Measurements from ENCODE around the gene FNDC1.
"Not testable (repeated sequence)": the region's sequence is repeated elsewhere in the genome, so short reads cannot be mapped to it uniquely, and the experiment has no call there.

The FNDC1 gene

GRCh38 chr6:159169193-159169555 lies at the start of gene FNDC1:
TSS of gene FNDC1 (plus strand) at chr6:159169400. CDS start at chr6:159169597, 197 bp downstream.
- no peak for DNase-seq (ENCODE audit: low read depth)

- DNase-seq (ENCODE audit: low read depth): no peak
These were observed 49.4 kb upstream of the FNDC1 start for GRCh38 chr6:159119791-159120190.

- no peak for DNase-seq (ENCODE audit: low read depth)
These were observed 47.7 kb upstream of the FNDC1 start for GRCh38 chr6:159121486-159121885.

GRCh38 chr6:159122453-159122852 lies 46.7 kb upstream of the FNDC1 start:
- DNase-seq (ENCODE audit: low read depth): no peak

- DNase-seq (ENCODE audit: low read depth): not testable (repeated sequence)
These were observed 45.4 kb upstream of the FNDC1 start for GRCh38 chr6:159123831-159124230.

- no peak for DNase-seq (ENCODE audit: low read depth)
These were observed 44.1 kb upstream of the FNDC1 start for GRCh38 chr6:159125014-159125609.

GRCh38 chr6:159125951-159126352 lies 43.2 kb upstream of the FNDC1 start:
- no peak for DNase-seq (ENCODE audit: low read depth)

- DNase-seq (ENCODE audit: low read depth): no peak
These were observed 42.6 kb upstream of the FNDC1 start for GRCh38 chr6:159126590-159126989.

- no peak for DNase-seq (ENCODE audit: low read depth)
These were observed 41.5 kb upstream of the FNDC1 start for GRCh38 chr6:159127701-159128100.

GRCh38 chr6:159128978-159129377 lies 40.2 kb upstream of the FNDC1 start:
- DNase-seq (ENCODE audit: low read depth): no peak

- no peak for DNase-seq (ENCODE audit: low read depth)
These were observed 38.4 kb upstream of the FNDC1 start for GRCh38 chr6:159130846-159131245.

GRCh38 chr6:159131709-159132108 lies 37.5 kb upstream of the FNDC1 start:
- DNase-seq (ENCODE audit: low read depth): no peak

- no peak for DNase-seq (ENCODE audit: low read depth)
These were observed 36.5 kb upstream of the FNDC1 start for GRCh38 chr6:159132664-159133063.

- no peak for DNase-seq (ENCODE audit: low read depth)
These were observed 34.4 kb upstream of the FNDC1 start for GRCh38 chr6:159134701-159135364.

GRCh38 chr6:159137676-159138075 lies 31.5 kb upstream of the FNDC1 start:
- DNase-seq (ENCODE audit: low read depth): no peak

GRCh38 chr6:159142531-159142930 lies 26.7 kb upstream of the FNDC1 start:
- DNase-seq (ENCODE audit: low read depth): no peak

- no peak for DNase-seq (ENCODE audit: low read depth)
These were observed 20.6 kb upstream of the FNDC1 start for GRCh38 chr6:159148641-159149040.

GRCh38 chr6:159149641-159150040 lies 19.6 kb upstream of the FNDC1 start:
- DNase-seq (ENCODE audit: low read depth): no peak

- DNase-seq (ENCODE audit: low read depth): peak; percentile 27
These were observed 17.8 kb upstream of the FNDC1 start for GRCh38 chr6:159151266-159151855.

GRCh38 chr6:159152041-159152440 lies 17.2 kb upstream of the FNDC1 start:
- no peak for DNase-seq (ENCODE audit: low read depth)

- DNase-seq (ENCODE audit: low read depth): no peak
These were observed 16.4 kb upstream of the FNDC1 start for GRCh38 chr6:159152782-159153181.

- DNase-seq (ENCODE audit: low read depth): no peak
These were observed 13.5 kb upstream of the FNDC1 start for GRCh38 chr6:159155679-159156078.

- no peak for DNase-seq (ENCODE audit: low read depth)
These were observed 13.1 kb upstream of the FNDC1 start for GRCh38 chr6:159156089-159156488.

- no peak for DNase-seq (ENCODE audit: low read depth)
These were observed 11.8 kb upstream of the FNDC1 start for GRCh38 chr6:159157431-159157830.
